SK-N-SH treated with all-trans-retinoic acid at 6 μM for 48 hours (cell line): ENCODE results near the gene PPP1R8.

ENCODE experiments used
- ARNTL ChIP-seq: fragments of 450-650 bp; formaldehyde crosslinking; IDR thresholded peaks from 2 replicates; pipeline ENCODE4 v1.5.0; 2020; ENCODE audit warnings: low read depth, mild to moderate bottlenecking, moderate library complexity, borderline replicate concordance
- BACH2 ChIP-seq: fragments of 250-450 bp; sonication (Bioruptor Pico); IDR thresholded peaks from 2 replicates; pipeline ENCODE4 v1.9.0; 2021; ENCODE audit warnings: mild to moderate bottlenecking, borderline replicate concordance
- ISL1 ChIP-seq: fragments of 250-450 bp; sonication (Bioruptor Pico); IDR thresholded peaks from 2 replicates; pipeline ENCODE4 v2.1.2; 2022; ENCODE audit warnings: mild to moderate bottlenecking, moderate library complexity
- POU6F1 ChIP-seq: fragments of 250-450 bp; sonication (Bioruptor Pico); IDR thresholded peaks from 2 replicates; pipeline ENCODE4 v1.8.0; 2021; ENCODE audit warnings: low read depth, mild to moderate bottlenecking, moderate library complexity, borderline replicate concordance
- ZC3H10 ChIP-seq: fragments of 250-450 bp; sonication (Bioruptor Pico); IDR thresholded peaks from 2 replicates; pipeline ENCODE4 v1.5.1; 2021; ENCODE audit warnings: mild to moderate bottlenecking, moderate library complexity
- ZFP3 ChIP-seq: fragments of 250-450 bp; sonication (Bioruptor Pico); IDR thresholded peaks from 2 replicates; pipeline ENCODE4 v1.5.0; 2020; ENCODE audit warnings: mild to moderate bottlenecking, moderate library complexity
- ZNF565 ChIP-seq: fragments of 450-650 bp; formaldehyde crosslinking; conservative IDR thresholded peaks from 2 replicates; pipeline ENCODE4 v1.5.0; 2020; ENCODE audit warnings: low read depth, mild to moderate bottlenecking, moderate library complexity
- ZNF8 ChIP-seq: fragments of 450-650 bp; formaldehyde crosslinking; IDR thresholded peaks from 2 replicates; pipeline ENCODE4 v1.5.0; 2020; ENCODE audit warnings: mild to moderate bottlenecking, moderate library complexity
- TF ChIP-seq, protein P1 (sequence below): fragments of 250-450 bp; sonication (Bioruptor Pico); IDR thresholded peaks from 2 replicates; pipeline ENCODE4 v1.8.0; 2020; ENCODE audit warnings: mild to moderate bottlenecking, moderate library complexity, borderline replicate concordance
- TF ChIP-seq, protein P2 (sequence below): fragments of 250-450 bp; sonication (Bioruptor Pico); IDR thresholded peaks from 2 replicates; pipeline ENCODE4 v1.5.1; 2021; ENCODE audit warnings: mild to moderate bottlenecking, moderate library complexity

DNA sequence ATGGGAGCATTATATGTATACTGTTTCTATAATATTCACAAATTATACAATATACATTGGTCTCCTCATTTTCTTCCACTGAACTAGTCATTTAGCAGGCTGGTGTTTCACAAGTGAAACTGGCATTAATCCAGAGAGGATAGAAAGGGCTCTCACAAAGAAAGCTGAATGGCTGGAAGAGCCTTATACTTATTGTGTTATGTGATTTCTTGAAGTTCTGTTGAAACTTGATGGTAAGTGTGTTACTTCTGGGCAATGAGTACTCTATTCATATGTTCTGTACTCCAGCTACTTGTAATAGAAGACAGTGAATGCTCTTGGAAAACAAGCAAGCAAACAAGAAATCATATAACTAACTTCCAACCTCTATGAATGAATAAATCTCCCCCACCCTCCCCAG lies 42.7 kb upstream of the PPP1R8 start:
- TF ChIP-seq ZC3H10 (CRISPR knock-in tag) (no peak), ISL1 (CRISPR knock-in tag) (no peak), ZNF8 (CRISPR knock-in tag) (no peak), ZFP3 (CRISPR knock-in tag) (no peak), POU6F1 (no peak), ARNTL (CRISPR knock-in tag) (no peak), BACH2 (CRISPR knock-in tag) (no peak), ZNF565 (CRISPR knock-in tag) (no peak)
- TF ChIP-seq, protein P1, sequence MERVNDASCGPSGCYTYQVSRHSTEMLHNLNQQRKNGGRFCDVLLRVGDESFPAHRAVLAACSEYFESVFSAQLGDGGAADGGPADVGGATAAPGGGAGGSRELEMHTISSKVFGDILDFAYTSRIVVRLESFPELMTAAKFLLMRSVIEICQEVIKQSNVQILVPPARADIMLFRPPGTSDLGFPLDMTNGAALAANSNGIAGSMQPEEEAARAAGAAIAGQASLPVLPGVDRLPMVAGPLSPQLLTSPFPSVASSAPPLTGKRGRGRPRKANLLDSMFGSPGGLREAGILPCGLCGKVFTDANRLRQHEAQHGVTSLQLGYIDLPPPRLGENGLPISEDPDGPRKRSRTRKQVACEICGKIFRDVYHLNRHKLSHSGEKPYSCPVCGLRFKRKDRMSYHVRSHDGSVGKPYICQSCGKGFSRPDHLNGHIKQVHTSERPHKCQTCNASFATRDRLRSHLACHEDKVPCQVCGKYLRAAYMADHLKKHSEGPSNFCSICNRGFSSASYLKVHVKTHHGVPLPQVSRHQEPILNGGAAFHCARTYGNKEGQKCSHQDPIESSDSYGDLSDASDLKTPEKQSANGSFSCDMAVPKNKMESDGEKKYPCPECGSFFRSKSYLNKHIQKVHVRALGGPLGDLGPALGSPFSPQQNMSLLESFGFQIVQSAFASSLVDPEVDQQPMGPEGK (CRISPR knock-in tag) = no peak
- TF ChIP-seq, protein P2, sequence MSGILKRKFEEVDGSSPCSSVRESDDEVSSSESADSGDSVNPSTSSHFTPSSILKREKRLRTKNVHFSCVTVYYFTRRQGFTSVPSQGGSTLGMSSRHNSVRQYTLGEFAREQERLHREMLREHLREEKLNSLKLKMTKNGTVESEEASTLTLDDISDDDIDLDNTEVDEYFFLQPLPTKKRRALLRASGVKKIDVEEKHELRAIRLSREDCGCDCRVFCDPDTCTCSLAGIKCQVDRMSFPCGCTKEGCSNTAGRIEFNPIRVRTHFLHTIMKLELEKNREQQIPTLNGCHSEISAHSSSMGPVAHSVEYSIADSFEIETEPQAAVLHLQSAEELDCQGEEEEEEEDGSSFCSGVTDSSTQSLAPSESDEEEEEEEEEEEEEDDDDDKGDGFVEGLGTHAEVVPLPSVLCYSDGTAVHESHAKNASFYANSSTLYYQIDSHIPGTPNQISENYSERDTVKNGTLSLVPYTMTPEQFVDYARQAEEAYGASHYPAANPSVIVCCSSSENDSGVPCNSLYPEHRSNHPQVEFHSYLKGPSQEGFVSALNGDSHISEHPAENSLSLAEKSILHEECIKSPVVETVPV = no peak
